ENCODE measurements around the gene STK17A.

Gene STK17A

DNA sequence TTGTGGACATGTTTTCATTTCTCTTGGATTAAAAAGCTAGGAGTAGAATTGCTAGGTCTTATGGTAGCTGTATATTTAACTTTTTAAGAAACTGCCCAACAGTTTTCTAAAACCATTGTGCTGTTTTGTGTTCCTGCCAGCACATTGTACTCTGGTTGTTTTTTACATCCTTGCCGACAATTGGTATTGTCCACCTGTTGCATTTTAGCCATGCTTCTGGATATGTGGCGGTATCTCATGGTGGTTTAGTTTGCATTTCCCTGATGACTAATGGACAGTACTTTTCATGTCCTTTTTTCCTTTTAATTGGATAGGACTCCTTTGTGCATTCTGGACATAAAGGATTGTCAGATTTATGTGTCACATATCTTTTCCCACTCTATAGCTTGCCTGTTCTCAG lies 45.5 kb downstream of the STK17A start:
- H3K27ac ChIP-seq = no peak overlapping the region
- TF ChIP-seq, protein P1, sequence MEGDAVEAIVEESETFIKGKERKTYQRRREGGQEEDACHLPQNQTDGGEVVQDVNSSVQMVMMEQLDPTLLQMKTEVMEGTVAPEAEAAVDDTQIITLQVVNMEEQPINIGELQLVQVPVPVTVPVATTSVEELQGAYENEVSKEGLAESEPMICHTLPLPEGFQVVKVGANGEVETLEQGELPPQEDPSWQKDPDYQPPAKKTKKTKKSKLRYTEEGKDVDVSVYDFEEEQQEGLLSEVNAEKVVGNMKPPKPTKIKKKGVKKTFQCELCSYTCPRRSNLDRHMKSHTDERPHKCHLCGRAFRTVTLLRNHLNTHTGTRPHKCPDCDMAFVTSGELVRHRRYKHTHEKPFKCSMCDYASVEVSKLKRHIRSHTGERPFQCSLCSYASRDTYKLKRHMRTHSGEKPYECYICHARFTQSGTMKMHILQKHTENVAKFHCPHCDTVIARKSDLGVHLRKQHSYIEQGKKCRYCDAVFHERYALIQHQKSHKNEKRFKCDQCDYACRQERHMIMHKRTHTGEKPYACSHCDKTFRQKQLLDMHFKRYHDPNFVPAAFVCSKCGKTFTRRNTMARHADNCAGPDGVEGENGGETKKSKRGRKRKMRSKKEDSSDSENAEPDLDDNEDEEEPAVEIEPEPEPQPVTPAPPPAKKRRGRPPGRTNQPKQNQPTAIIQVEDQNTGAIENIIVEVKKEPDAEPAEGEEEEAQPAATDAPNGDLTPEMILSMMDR (conservative IDR thresholded peaks at IDR 0.05) = no peak

DNA sequence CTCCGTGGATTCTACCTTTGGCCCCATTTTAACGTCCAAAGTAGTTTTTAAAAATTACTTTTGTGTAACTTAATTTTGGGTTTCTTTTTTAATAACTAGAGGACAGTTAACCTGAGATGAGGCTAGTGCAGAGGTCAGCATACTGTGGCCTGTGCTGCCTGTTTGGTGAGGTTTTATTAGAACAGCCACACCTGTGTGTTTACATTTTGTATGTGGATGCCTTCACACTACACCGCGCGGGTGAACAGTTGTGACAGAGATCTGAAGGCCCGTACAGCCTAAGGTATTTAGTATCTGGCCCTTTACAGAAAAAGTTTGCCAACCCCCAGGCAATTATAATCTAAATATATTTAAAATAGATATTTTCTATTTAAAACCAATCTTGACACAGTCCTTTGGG lies 46.9 kb downstream of the STK17A start:
- no peak overlapping the region for H3K27ac ChIP-seq
- TF ChIP-seq, protein P1 (conservative IDR thresholded peaks at IDR 0.05) = no peak

DNA sequence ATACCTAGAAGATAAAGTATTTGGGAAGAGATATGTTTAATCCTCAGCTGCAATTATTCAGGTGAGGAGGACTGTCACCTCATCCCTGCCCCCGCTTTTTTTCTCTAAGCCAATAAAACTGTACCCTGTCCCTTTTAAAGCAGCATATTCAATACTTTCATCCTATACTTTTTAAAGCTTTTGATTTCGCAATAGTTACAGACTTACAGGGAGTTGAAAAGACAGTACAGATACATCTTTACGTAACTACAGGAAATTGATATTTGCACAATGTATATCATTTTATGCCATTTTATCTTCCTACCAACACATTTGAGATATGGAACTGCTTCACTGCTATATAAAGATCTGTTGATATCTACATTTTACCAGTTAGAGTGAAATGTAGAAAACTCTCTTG lies 47.6 kb downstream of the STK17A start:
- H3K27ac ChIP-seq = no peak overlapping the region
- TF ChIP-seq, protein P1 (conservative IDR thresholded peaks at IDR 0.05) = no peak

DNA sequence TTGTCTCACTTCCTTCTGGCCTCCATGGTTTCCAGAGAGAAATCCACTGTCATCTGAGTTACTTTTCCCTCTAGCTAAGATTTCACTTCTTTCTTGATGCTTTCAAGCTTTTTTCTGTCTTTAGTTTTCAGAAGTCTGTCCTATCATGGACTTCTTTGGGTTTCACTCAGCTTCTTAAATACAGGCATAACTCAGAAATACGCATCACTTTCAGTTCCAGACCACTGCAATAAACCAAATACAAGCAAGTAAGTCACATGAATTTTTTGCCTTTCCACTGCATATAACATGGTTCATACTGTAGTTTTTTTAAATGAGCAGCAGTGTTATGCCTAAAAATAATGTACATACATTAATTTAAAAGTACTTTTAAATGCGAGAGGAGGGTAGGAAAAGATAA lies 48.7 kb downstream of the STK17A start:
- TF ChIP-seq, protein P1 (conservative IDR thresholded peaks at IDR 0.05) = no peak
- no peak overlapping the region for H3K27ac ChIP-seq

DNA sequence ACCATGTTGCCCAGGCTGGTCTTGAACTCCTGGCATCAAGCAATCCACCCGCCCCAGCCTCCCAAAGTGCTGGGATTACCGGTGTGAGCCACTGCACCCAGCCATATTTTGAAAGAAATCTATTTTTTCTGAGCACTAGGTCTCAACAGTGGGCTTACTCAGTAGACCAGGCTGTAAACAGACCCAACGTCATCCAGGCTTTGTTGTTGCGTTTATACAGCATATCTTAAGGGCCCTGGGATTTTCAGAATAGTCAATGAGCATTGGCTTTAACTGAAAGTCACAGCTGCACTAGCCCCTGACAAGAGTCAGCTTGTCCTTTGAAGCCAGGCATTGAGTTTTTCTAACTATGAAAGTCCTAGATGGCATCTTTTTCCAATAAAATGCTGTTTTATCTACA lies 49.8 kb downstream of the STK17A start:
- no peak overlapping the region for H3K27ac ChIP-seq
- TF ChIP-seq, protein P1 (conservative IDR thresholded peaks at IDR 0.05) = no peak

DNA sequence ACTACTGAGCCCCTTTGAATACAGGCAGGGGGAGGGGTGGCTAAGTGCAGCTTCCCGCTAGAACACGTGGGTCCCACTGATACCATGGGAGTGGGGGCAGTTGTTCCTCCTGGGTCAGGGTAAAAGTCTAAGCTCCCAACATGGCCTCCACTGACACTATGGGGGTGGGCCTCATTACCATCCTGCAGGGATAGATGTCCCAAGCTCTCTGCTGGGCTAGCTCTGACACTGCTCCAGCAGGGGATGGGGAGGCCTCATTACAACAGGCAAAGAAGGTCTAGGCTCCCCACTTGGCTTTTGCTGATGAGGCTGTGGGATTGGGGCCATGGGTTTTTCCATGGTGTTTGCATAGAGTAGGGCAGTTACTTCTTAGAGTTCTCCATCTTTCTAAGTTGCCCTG lies 51.5 kb downstream of the STK17A start:
- no peak overlapping the region for H3K27ac ChIP-seq
- TF ChIP-seq, protein P1 (conservative IDR thresholded peaks at IDR 0.05) = no peak

DNA sequence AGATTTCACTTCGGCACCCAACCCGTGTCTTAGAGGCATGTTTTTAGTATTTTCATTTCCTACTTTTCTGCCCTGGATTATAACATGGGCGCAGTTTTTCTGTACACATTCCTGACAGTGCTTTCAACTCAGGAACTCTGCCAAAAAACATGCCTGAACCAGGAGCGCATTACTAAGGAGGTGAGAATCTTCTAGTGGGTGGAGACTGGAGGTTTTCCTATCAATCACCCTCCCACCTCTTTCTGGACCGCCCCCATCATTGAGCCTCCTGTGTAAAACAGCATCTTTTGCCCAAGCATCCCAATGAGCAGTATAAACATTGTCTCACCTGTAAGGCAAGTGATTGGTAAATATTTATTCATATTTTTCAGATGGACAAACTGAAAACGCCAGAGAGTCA lies 53.2 kb downstream of the STK17A start:
- H3K27ac ChIP-seq = peak overlapping the region; percentile 51

More for the DNA sequence above, 53.2 kb downstream of the STK17A start:
- TF ChIP-seq, protein P1 (conservative IDR thresholded peaks at IDR 0.05) = no peak

Data from VCaP (cell line).